Mesendoderm (in vitro differentiated cells): Measurements from ENCODE around the gene NTNG2.

ENCODE experiments used
- DNase-seq: peaks from one replicate; pipeline ENCODE4 v3.0.0; 2013
- H2AK5ac ChIP-seq: 2 replicates; pipeline ENCODE4 v1.6.1; 2013; ENCODE audit warnings: low read length, inconsistent platforms
- H2BK120ac ChIP-seq: 2 replicates; pipeline ENCODE4 v1.6.1; 2013; ENCODE audit warnings: low read depth, mild to moderate bottlenecking, low read length, moderate library complexity, mixed read lengths
- H2BK15ac ChIP-seq: replicated peaks from 2 replicates; pipeline ENCODE4 v1.6.1; 2013; ENCODE audit warnings: low read depth, mild to moderate bottlenecking, moderate library complexity
- H2BK5ac ChIP-seq: 2 replicates; pipeline ENCODE4 v1.6.1; 2013; ENCODE audit warnings: low read length, inconsistent platforms
- H3K18ac ChIP-seq: 2 replicates; pipeline ENCODE4 v1.6.1; 2013; ENCODE audit warnings: mild to moderate bottlenecking, low read length, mixed read lengths
- H3K23ac ChIP-seq: one replicate; pipeline ENCODE4 v1.6.1; 2013; ENCODE audit warnings: low read length
- H3K27ac ChIP-seq: 2 replicates; pipeline ENCODE4 v1.5.1; 2013; ENCODE audit warnings: low read depth, mild to moderate bottlenecking, inconsistent platforms, low read length, moderate library complexity
- H3K27me3 ChIP-seq: 2 replicates; pipeline ENCODE4 v1.6.1; 2013; ENCODE audit warnings: low read length, control low read depth, mild to moderate bottlenecking, inconsistent platforms; ENCODE audit not compliant: insufficient read depth, poor library complexity
- H3K36me3 ChIP-seq: 2 replicates; pipeline ENCODE4 v1.6.1; 2013; ENCODE audit warnings: low read length, inconsistent platforms; ENCODE audit not compliant: control insufficient read depth, insufficient read depth
- H3K4ac ChIP-seq: one replicate; pipeline ENCODE4 v1.6.1; 2013; ENCODE audit warnings: low read depth, mild to moderate bottlenecking, low read length, moderate library complexity
- H3K4me1 ChIP-seq: 2 replicates; pipeline ENCODE4 v1.6.1; 2013; ENCODE audit warnings: low read depth, low read length, inconsistent platforms; ENCODE audit not compliant: control insufficient read depth
- H3K4me2 ChIP-seq: 2 replicates; pipeline ENCODE4 v1.6.1; 2013; ENCODE audit warnings: low read length
- H3K4me3 ChIP-seq: 2 replicates; pipeline ENCODE4 v1.5.1; 2013; ENCODE audit warnings: mild to moderate bottlenecking, low read length
- H3K56ac ChIP-seq: one replicate; pipeline ENCODE4 v1.6.1; 2013; ENCODE audit warnings: low read length
- H3K79me1 ChIP-seq: 2 replicates; pipeline ENCODE4 v1.6.1; 2013; ENCODE audit warnings: low read length, inconsistent platforms
- H3K79me2 ChIP-seq: 2 replicates; pipeline ENCODE4 v1.6.1; 2013; ENCODE audit warnings: mild to moderate bottlenecking, low read length; ENCODE audit not compliant: control insufficient read depth, insufficient read depth
- H3K9ac ChIP-seq: 2 replicates; pipeline ENCODE4 v1.6.1; 2013; ENCODE audit warnings: low read length, inconsistent platforms
- H4K5ac ChIP-seq: one replicate; pipeline ENCODE4 v1.6.1; 2013; ENCODE audit warnings: low read length
- H4K8ac ChIP-seq: one replicate; pipeline ENCODE4 v1.6.1; 2013; ENCODE audit warnings: low read depth, mild to moderate bottlenecking, control low read depth, low read length, moderate library complexity
- WGBS: extraction: QIAGEN DNeasy Blood & Tissue Kit; methylation state at CpG from one replicate; pipeline ENCODE4 v1.1.7; 2013; ENCODE audit warnings: low lambda C conversion rate, missing lambda C conversion rate; ENCODE audit not compliant: insufficient coverage; ENCODE audit errors: extremely low coverage; 5-methylcytosine and 5-hydroxymethylcytosine counted together

NTNG2 gene

DNA sequence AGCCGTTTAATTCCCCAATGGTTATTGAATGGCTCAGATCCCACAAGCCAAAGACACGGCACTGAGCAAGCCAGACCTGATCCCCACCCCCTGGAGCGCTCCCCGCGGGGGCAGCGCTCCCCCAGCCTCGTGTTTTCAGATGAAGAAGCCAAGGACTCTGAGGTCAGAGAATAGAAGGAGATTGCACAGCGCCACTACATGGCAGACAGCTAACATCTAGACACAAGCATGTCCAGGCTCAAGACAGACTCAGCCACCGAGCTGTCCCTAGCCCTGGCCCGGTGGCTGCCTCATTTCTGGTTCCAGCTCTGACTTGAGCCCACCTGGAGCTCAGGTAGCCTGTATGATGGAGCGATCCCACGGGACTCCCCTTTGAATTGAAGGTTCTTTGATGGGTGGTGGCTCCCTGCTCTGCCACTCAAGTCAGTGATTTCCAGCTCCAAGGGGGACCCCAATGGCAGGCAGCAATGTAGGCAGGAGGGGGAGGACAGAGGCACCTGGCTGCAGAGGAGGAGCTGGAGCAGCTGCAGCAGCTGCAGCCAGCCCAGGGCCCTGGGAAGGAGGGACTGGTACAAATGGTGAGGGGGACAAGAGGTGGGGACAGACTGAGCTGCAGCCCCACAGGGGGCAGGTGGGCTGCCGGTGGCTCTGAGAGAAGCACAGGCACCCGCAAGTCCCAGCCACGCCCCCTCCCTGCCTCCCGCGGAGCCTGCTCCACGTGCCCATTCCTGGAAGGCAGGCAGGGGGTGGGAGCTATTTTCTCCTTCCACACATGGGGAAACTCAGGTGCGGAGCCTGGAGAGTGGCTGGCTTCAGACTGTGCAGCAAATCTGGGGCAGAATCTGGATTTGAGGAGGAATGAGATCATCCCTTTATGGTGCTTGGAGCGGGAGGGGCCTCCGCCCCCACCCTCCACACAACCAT lies 40.2 kb downstream of the NTNG2 start:
- Histone ChIP-seq H3K27me3 (no peaks in the 10 kb centered on the region), H3K4me2 (no peak overlapping the region), H3K79me1 (no peaks in the 10 kb centered on the region), H4K8ac (no peak overlapping the region), H2BK5ac (no peak overlapping the region), H3K4me3 (no peak overlapping the region), H2AK5ac (no peak overlapping the region), H3K4me1 (no peaks in the 10 kb centered on the region), H3K27ac (no peak overlapping the region), H3K36me3 (no peaks in the 10 kb centered on the region), H4K5ac (no peak overlapping the region), H3K56ac (no peak overlapping the region), H3K79me2 (no peaks in the 10 kb centered on the region), H2BK120ac (no peak overlapping the region), H3K9ac (no peak overlapping the region), H3K18ac (no peak overlapping the region), H3K23ac (no peak overlapping the region), H3K4ac (no peak overlapping the region), H2BK15ac (no peak overlapping the region)
- no CpG with 5 or more reads among the region's 21 CpGs for WGBS
- no peak for DNase-seq

DNA sequence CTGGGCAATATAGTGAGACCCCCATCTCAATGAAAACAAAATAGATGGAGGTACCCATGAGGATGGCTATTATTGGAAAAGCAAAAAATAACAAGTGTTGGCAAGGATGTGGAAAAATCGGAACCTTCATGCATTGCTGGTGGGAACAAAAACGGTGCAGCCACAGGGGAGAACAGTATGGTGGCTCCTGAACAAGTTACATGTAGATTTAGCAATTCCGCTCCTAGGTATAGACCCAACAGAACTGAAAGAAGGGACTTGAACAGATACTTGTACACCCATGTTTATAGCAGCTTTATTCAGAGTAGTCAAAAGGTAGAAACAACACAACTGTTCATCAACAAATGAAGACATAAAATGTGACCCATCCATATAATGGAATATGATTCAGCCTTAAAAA lies 43.0 kb downstream of the NTNG2 start:
- Histone ChIP-seq H3K4me2 (no peak overlapping the region), H2AK5ac (no peak overlapping the region), H3K4ac (no peak overlapping the region), H3K4me1 (no peaks in the 10 kb centered on the region), H3K79me1 (no peaks in the 10 kb centered on the region), H2BK120ac (no peak overlapping the region), H4K8ac (no peak overlapping the region), H3K4me3 (no peak overlapping the region), H2BK15ac (no peak overlapping the region), H3K18ac (no peak overlapping the region), H3K23ac (no peak overlapping the region), H3K56ac (no peak overlapping the region), H3K9ac (no peak overlapping the region), H4K5ac (no peak overlapping the region), H3K27ac (no peak overlapping the region), H3K36me3 (no peaks in the 10 kb centered on the region), H2BK5ac (no peak overlapping the region), H3K27me3 (no peaks in the 10 kb centered on the region), H3K79me2 (no peaks in the 10 kb centered on the region)
- no peak for DNase-seq
- WGBS = no CpG with 5 or more reads among the region's 3 CpGs

DNA sequence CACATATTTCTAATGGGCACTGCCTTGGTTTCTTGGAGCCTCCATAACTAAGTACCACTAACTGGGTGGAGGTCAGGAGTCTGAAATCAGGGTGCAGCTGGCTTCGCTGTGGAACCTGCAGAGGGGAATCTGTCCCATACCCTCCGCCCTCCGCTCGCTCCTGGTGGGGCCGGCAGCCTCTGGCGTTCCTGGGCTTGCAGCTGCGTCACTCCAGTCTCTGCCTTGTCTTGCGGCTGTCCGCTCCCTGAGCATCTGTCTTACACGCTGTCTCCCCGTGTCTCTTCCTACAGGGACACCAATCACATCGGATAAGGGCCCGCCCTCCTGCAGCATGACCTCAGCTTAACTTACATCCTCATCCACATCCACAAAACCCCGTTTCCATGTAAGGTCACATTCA lies 45.4 kb downstream of the NTNG2 start:
- Histone ChIP-seq H3K79me2 (no peaks in the 10 kb centered on the region), H3K79me1 (no peaks in the 10 kb centered on the region), H3K23ac (no peak overlapping the region), H2BK120ac (no peak overlapping the region), H3K4me2 (no peak overlapping the region), H2BK15ac (no peak overlapping the region), H3K4me1 (no peaks in the 10 kb centered on the region), H3K18ac (no peak overlapping the region), H3K4ac (no peak overlapping the region), H3K4me3 (no peak overlapping the region), H2AK5ac (no peak overlapping the region), H3K27ac (no peak overlapping the region), H3K9ac (no peak overlapping the region), H3K27me3 (no peaks in the 10 kb centered on the region), H2BK5ac (no peak overlapping the region), H4K5ac (no peak overlapping the region), H3K36me3 (no peaks in the 10 kb centered on the region), H3K56ac (no peak overlapping the region), H4K8ac (no peak overlapping the region)
- no peak for DNase-seq
- WGBS = no CpG with 5 or more reads among the region's 14 CpGs

DNA sequence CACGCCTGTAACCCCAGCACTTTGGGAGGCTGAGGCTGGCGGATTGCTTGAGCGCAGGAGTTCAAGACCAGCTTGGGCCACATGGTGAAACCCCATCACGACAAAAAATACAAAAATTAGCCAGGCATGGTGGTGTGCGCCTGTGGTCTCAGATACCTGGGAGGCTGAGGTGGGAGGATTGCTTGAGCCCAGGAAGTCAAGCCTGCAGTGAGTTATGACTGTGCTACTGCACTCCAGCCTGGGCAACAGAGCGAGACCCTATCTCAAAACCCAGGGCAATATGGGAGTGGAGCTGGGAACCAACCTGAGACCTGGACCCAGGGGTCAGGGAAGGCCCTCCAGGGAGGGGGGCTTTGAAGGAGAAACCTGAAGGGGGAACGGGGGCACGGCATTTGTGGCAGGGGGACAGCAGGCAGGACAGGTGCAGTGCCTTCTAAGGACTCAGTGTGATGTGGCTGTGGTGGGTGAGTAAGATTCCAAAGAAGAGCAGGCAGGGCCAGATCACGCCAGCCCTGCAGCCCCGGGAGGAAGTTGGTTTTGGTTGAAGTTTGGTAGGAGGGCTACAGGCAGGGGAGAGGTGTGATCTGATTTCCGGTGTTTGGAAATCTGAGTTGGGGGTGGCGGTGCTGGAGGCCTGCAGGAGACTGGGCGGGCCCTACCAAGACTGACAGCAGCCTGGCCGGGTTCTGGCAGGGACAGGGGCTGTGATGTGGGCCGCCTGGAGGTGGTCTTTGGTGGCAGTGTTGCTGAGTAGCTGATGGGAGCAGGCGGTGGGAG lies 46.2 kb downstream of the NTNG2 start:
- H3K9ac ChIP-seq = no peak overlapping the region
- H2AK5ac ChIP-seq = no peak overlapping the region
- H2BK5ac ChIP-seq = no peak overlapping the region
- H2BK120ac ChIP-seq = no peak overlapping the region
- no peak overlapping the region for H3K4me3 ChIP-seq
- H3K79me1 ChIP-seq = no peaks in the 10 kb centered on the region
- DNase-seq = peak; percentile 88
- H3K18ac ChIP-seq = no peak overlapping the region
- WGBS = no CpG with 5 or more reads among the region's 16 CpGs
- no peak overlapping the region for H4K8ac ChIP-seq
- H3K27me3 ChIP-seq = no peaks in the 10 kb centered on the region
- no peaks in the 10 kb centered on the region for H3K79me2 ChIP-seq
- H3K27ac ChIP-seq = no peak overlapping the region
- no peaks in the 10 kb centered on the region for H3K4me1 ChIP-seq
- no peak overlapping the region for H3K4ac ChIP-seq
- no peak overlapping the region for H3K56ac ChIP-seq
- no peak overlapping the region for H4K5ac ChIP-seq
- H2BK15ac ChIP-seq = no peak overlapping the region
- H3K23ac ChIP-seq = no peak overlapping the region
- no peaks in the 10 kb centered on the region for H3K36me3 ChIP-seq
- no peak overlapping the region for H3K4me2 ChIP-seq

DNA sequence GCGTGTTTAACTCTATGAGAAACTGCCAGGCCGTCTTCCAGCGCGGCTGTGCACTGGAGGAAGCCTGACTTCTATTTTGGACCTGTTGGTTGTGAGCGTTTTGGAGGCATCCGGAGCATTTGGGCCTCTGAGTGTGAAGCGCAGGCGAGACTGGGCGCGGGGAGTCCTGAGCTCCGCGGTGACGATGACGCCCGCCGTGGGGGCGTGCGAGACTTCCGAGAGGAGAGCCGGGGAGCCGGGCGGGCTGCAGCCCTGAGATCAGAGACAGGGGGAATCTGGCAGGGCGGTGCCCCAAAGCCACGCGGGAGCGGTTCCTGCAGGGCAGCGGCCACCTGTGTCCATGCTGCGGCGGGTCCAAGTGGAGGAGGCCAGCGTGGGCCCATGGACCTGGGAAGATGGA lies 47.4 kb downstream of the NTNG2 start:
- no peak overlapping the region for H2BK15ac ChIP-seq
- H3K9ac ChIP-seq = no peak overlapping the region

More for the DNA sequence above, 47.4 kb downstream of the NTNG2 start:
- Histone ChIP-seq H3K27ac (no peak overlapping the region), H3K79me1 (no peaks in the 10 kb centered on the region), H4K5ac (no peak overlapping the region), H3K23ac (no peak overlapping the region), H2AK5ac (no peak overlapping the region), H3K79me2 (no peaks in the 10 kb centered on the region), H3K18ac (no peak overlapping the region), H3K4me1 (peaks cover 2% of the 10 kb centered on the region), H3K4me2 (no peak overlapping the region), H3K27me3 (no peaks in the 10 kb centered on the region), H3K4ac (no peak overlapping the region), H3K56ac (peak overlapping the region; percentile 49), H3K36me3 (no peaks in the 10 kb centered on the region), H2BK120ac (no peak overlapping the region), H3K4me3 (no peak overlapping the region), H4K8ac (no peak overlapping the region), H2BK5ac (no peak overlapping the region)
- DNase-seq = no peak
- no CpG with 5 or more reads among the region's 30 CpGs for WGBS
